PC-9 (cell line): ENCODE data around the gene MFSD11. TPM values are rescaled to one million over a fixed set of nuclear protein-coding genes. Genes with fewer than 3 reads are reported as not detected.

Source experiments
- Bru-seq: library from RNA; stranded (reverse); fragments of 400-500 nt; gene quantifications from one replicate; lab custom pipeline; 2021; lab: Mats Ljungman, UMichigan
- BruChase-seq, 2 experiments: library from RNA; stranded (reverse); fragments of 400-500 nt; gene quantifications; one replicate each; lab custom pipeline; 2021; lab: Mats Ljungman, UMichigan
- BruUV-seq: library from RNA; stranded (reverse); fragments of 400-500 nt; replicated peaks from 2 replicates; lab custom pipeline; 2021; lab: Mats Ljungman, UMichigan
- CTCF ChIA-PET: fragments of 300-600 bp; sonication (Branson Sonifier 250); formaldehyde crosslinking; loops from one replicate; lab custom pipeline; 2022; ENCODE audit warnings: antibody characterized with exemption; lab: Charles Lee
- POLR2A ChIA-PET: fragments of 300-600 bp; sonication (Branson Sonifier 250); formaldehyde crosslinking; loops from one replicate; lab custom pipeline; 2022; ENCODE audit warnings: antibody characterized with exemption; ENCODE audit not compliant: unreplicated experiment; lab: Charles Lee
- DNase-seq, 2 experiments: peaks; one replicate each; pipeline versions ENCODE4 v3.0.0 to v3.0.0-alpha.2; 2015 to 2022; ENCODE audit warnings: mixed read lengths in 1 of 2
- H2AFZ ChIP-seq: fragments of 200-600 bp; sonication (generic); 2 replicates; pipeline ENCODE4 v1.8.1; 2017; ENCODE audit warnings: antibody characterized with exemption
- H3F3A ChIP-seq: fragments of 200-600 bp; sonication (generic); 2 replicates; pipeline ENCODE4 v1.8.1; 2017; ENCODE audit warnings: antibody characterized with exemption, mild to moderate bottlenecking, low read depth; ENCODE audit not compliant: insufficient read depth
- H3K27ac ChIP-seq: fragments of 200-600 bp; sonication (generic); 2 replicates; pipeline ENCODE4 v1.6.1; 2016; ENCODE audit warnings: mixed run types
- H3K27me3 ChIP-seq: fragments of 200-600 bp; sonication (generic); 2 replicates; pipeline ENCODE4 v1.6.1; 2016; ENCODE audit warnings: low read depth, mixed run types; ENCODE audit not compliant: insufficient read depth
- H3K36me3 ChIP-seq: fragments of 200-600 bp; sonication (generic); 2 replicates; pipeline ENCODE4 v1.6.1; 2016; ENCODE audit warnings: low read depth, mixed run types
- H3K4me1 ChIP-seq: fragments of 200-600 bp; sonication (generic); replicated peaks from 2 replicates; pipeline ENCODE4 v1.6.1; 2016; ENCODE audit warnings: mixed run types; ENCODE audit not compliant: insufficient read depth
- H3K4me2 ChIP-seq: fragments of 200-600 bp; sonication (generic); 2 replicates; pipeline ENCODE4 v1.6.1; 2017; ENCODE audit warnings: mixed run types
- H3K4me3 ChIP-seq: fragments of 200-600 bp; sonication (generic); 2 replicates; pipeline ENCODE4 v1.6.1; 2016; ENCODE audit warnings: mixed run types
- H3K79me2 ChIP-seq: fragments of 200-600 bp; sonication (generic); 2 replicates; pipeline ENCODE4 v1.6.1; 2017; ENCODE audit warnings: low read depth, mixed run types
- H3K9me2 ChIP-seq: fragments of 200-600 bp; sonication (generic); 2 replicates; pipeline ENCODE4 v1.8.1; 2017; ENCODE audit warnings: mild to moderate bottlenecking; ENCODE audit not compliant: insufficient read depth
- H3K9me3 ChIP-seq: fragments of 200-600 bp; sonication (generic); 2 replicates; pipeline ENCODE4 v1.8.1; 2016; ENCODE audit warnings: low read depth; ENCODE audit not compliant: insufficient read depth
- H4K20me1 ChIP-seq: fragments of 200-600 bp; sonication (generic); 2 replicates; pipeline ENCODE4 v1.8.1; 2017; ENCODE audit not compliant: insufficient read depth
- CTCF ChIP-seq: fragments of 200-600 bp; sonication (generic); conservative IDR thresholded peaks from 2 replicates; pipeline ENCODE4 v1.6.1; 2017; ENCODE audit warnings: mixed run types, antibody characterized with exemption, mild to moderate bottlenecking, moderate library complexity
- EZH2 ChIP-seq: fragments of 200-600 bp; sonication (generic); IDR thresholded peaks from 2 replicates; pipeline ENCODE4 v1.8.0; 2017; ENCODE audit warnings: antibody characterized with exemption, low read depth
- intact Hi-C: fragments of 100-400 bp; cut with micrococcal nuclease; formaldehyde crosslinking; loops from one replicate; pipeline ENCODE4 v1.10.0; 2022; ENCODE audit not compliant: unreplicated experiment
- long read RNA-seq: library from polyadenylated mRNA; stranded (forward); transcript quantifications from one replicate; pipeline ENCODE4 v2.0.0, GENCODE V29; 2022
- total RNA-seq: library from RNA; stranded (reverse); gene quantifications from 2 replicates; pipeline ENCODE4 v1.2.3, GENCODE V29; 2021

Gene MFSD11
- total RNA-seq (43.8 and 47.3 TPM in 2 replicates), Bru-seq, nascent RNA (percentile 74 among the genes with signal in this experiment), BruChase-seq, experiment 1, labeled RNA remaining after a 2-hour chase (percentile 81 among the genes with signal in this experiment), BruChase-seq, experiment 2, labeled RNA remaining after a 6-hour chase (percentile 79 among the genes with signal in this experiment)
- long read RNA-seq, transcript MFSD11-217 (14 exons, 1,891 nt) = minor isoform, 5 of 57 reads
- long read RNA-seq, transcript MFSD11-211 (13 exons, 3,612 nt) = major isoform, 8 of 57 reads
- long read RNA-seq, transcript MFSD11-201 (14 exons, 2,538 nt) = minor isoform, 6 of 57 reads
- long read RNA-seq, partial matches to known transcripts = 4 of 57 reads
- long read RNA-seq, other reads (novel, unspliced or antisense) = 31 of 57 reads

GRCh38 chr17:76737676-76738467 lies at the start of gene MFSD11:
Gene MFSD11, plus strand, starts transcription at chr17:76738119. Its CDS starts 234 bp downstream, at chr17:76738353.
- intact Hi-C loops = loop anchor here (5.0 to 10.0 kb wide), 2 partner anchors 134 to 1577 kb away; no protein-coding TSS in a partner anchor
- Histone ChIP-seq H3K27ac (peak within 1 kb of the TSS; percentile 90), H2AFZ (peak within 1 kb of the TSS; percentile 79), H3K4me2 (peak within 1 kb of the TSS; percentile 95), H3K9me2 (no peaks in the 10 kb centered on the region), H3K36me3 (peaks cover 41% of the 10 kb centered on the region), H3K9me3 (no peaks in the 10 kb centered on the region), H3K79me2 (peaks cover 65% of the 10 kb centered on the region), H3K4me1 (peaks cover 28% of the 10 kb centered on the region), H3F3A (peaks cover 37% of the 10 kb centered on the region), H4K20me1 (peaks cover 32% of the 10 kb centered on the region), H3K4me3 (peak within 1 kb of the TSS; percentile 92), H3K27me3 (no peaks in the 10 kb centered on the region)
- TSS peak; percentile 52 for BruUV-seq
- TF ChIP-seq CTCF = no peak
- TF ChIP-seq EZH2 = no peak
- DNase-seq = peak; percentile 75 to 93
- ChIA-PET POLR2A (interaction anchor here (0.5 to 0.6 kb wide), 3 partner anchors 42 to 517 kb away, joined by 3 to 4 read pairs (median 4); no protein-coding TSS in a partner anchor), CTCF (interaction anchor here (0.7 kb wide), 1 partner anchor 67 kb away, joined by 3 read pairs; no protein-coding TSS in a partner anchor)

GRCh38 chr17:76688165-76688622 lies 49.7 kb upstream of the MFSD11 start:
- Histone ChIP-seq H3K79me2 (no peaks in the 10 kb centered on the region), H2AFZ (no peak overlapping the region), H3F3A (no peaks in the 10 kb centered on the region), H3K9me2 (no peaks in the 10 kb centered on the region), H3K4me1 (no peaks in the 10 kb centered on the region), H3K4me3 (no peak overlapping the region), H3K27ac (no peak overlapping the region), H4K20me1 (no peaks in the 10 kb centered on the region), H3K4me2 (no peak overlapping the region), H3K27me3 (no peaks in the 10 kb centered on the region), H3K36me3 (no peaks in the 10 kb centered on the region), H3K9me3 (no peaks in the 10 kb centered on the region)
- intact Hi-C loops = no loop called here
- BruUV-seq = no TSS peak
- ChIA-PET CTCF (interaction anchor here (0.5 kb wide), 1 partner anchor 34 kb away, joined by 4 read pairs; no protein-coding TSS in a partner anchor), POLR2A (no interaction called here)
- TF ChIP-seq CTCF = no peak
- no peak for TF ChIP-seq EZH2
- DNase-seq = no peak

GRCh38 chr17:76689859-76690258 lies 48.1 kb upstream of the MFSD11 start:
- H3K27me3 ChIP-seq = no peaks in the 10 kb centered on the region
- H2AFZ ChIP-seq = no peak overlapping the region
- H3K9me3 ChIP-seq = no peaks in the 10 kb centered on the region
- DNase-seq = no peak
- H3F3A ChIP-seq = no peaks in the 10 kb centered on the region
- no peak overlapping the region for H3K4me2 ChIP-seq
- intact Hi-C loops = no loop called here
- no peak for TF ChIP-seq CTCF
- TF ChIP-seq EZH2 = no peak
- no TSS peak for BruUV-seq
- ChIA-PET CTCF (no interaction called here), POLR2A (interaction anchor here (0.7 kb wide), 1 partner anchor 122 kb away, joined by 9 read pairs; no protein-coding TSS in a partner anchor)
- H3K79me2 ChIP-seq = no peaks in the 10 kb centered on the region
- H3K4me3 ChIP-seq = no peak overlapping the region
- no peaks in the 10 kb centered on the region for H3K36me3 ChIP-seq
- H4K20me1 ChIP-seq = no peaks in the 10 kb centered on the region
- H3K4me1 ChIP-seq = no peaks in the 10 kb centered on the region
- H3K9me2 ChIP-seq = no peaks in the 10 kb centered on the region
- no peak overlapping the region for H3K27ac ChIP-seq
